Ovary (tissue), 9 donors: ENCODE data around the gene MAP2K7. TPM values are rescaled to one million over a fixed set of nuclear protein-coding genes. Genes with fewer than 3 reads are reported as not detected.
A peak's percentile ranks its signal among the peaks of the same experiment; 100 is the strongest.

Source experiments
- DNase-seq, 5 donors: peaks; one replicate each; pipeline ENCODE4 v3.0.0-alpha.2; 2019 to 2020
- H3K27ac ChIP-seq, 2 donors: fragments of 200-600 bp; one replicate each; pipeline versions ENCODE4 v1.5.1 to v1.8.0; 2019 to 2022
- H3K27me3 ChIP-seq: fragments of 200-600 bp; one replicate; pipeline ENCODE4 v1.8.0; 2022
- H3K36me3 ChIP-seq: fragments of 200-600 bp; sonication (generic); one replicate; pipeline ENCODE4 v1.5.1; 2019
- H3K4me1 ChIP-seq: one replicate; pipeline ENCODE4 v1.8.1; 2013; ENCODE audit warnings: mild to moderate bottlenecking, moderate library complexity; ENCODE audit not compliant: insufficient read depth
- H3K4me3 ChIP-seq: fragments of 200-600 bp; sonication (generic); one replicate; pipeline ENCODE4 v1.5.1; 2017
- H3K9me3 ChIP-seq, 2 donors: fragments of 200-600 bp in 1 of 2; sonication (generic) in 1 of 2; one replicate each; pipeline versions ENCODE4 v1.5.1 to v1.8.1; 2013 to 2019; ENCODE audit warnings: mild to moderate bottlenecking in 1 of 2, moderate library complexity in 1 of 2
- CTCF ChIP-seq, 3 donors: fragments of 450-650 bp in 2 of 3; fragments of 200-600 bp in 1 of 3; IDR thresholded peaks; one replicate each; pipeline versions ENCODE4 v1.5.1 to v1.8.0; 2016 to 2022; ENCODE audit warnings: antibody characterized with exemption in 3 of 3, mild to moderate bottlenecking in 1 of 3
- EP300 ChIP-seq: sonication (generic); formaldehyde crosslinking; IDR thresholded peaks from one replicate; pipeline ENCODE4 v1.6.1; 2017; ENCODE audit warnings: antibody characterized with exemption
- POLR2A ChIP-seq: fragments of 450-650 bp; IDR thresholded peaks from one replicate; pipeline ENCODE4 v1.6.1; 2017; ENCODE audit warnings: antibody characterized with exemption, mild to moderate bottlenecking, moderate library complexity
- WGBS, 3 donors: extraction: QIAGEN DNeasy Blood & Tissue Kit in 1 of 3; methylation state at CpG; one replicate each; pipeline versions ENCODE4 v1.1.5 to v1.1.7; 2013 to 2017; 5-methylcytosine and 5-hydroxymethylcytosine counted together
- intact Hi-C, 4 donors: fragments of 100-400 bp; cut with DNase I; formaldehyde crosslinking; loops; one replicate each; pipeline versions ENCODE4 v1.11.0 to v1.15.1; 2022 to 2023
- polyA plus RNA-seq, 2 donors: library from polyadenylated mRNA; stranded (reverse); fragments of 200-250 nt in 1 of 2; fragments of 350-450 nt in 1 of 2; fragmentation: Illumina TruSeq in 1 of 2; extraction: RNeasy Lipid Tissue Mini Kit (QIAGEN cat#74804) in 1 of 2; gene quantifications; one replicate each; pipeline ENCODE4 v1.2.3, GENCODE V29; 2013 to 2014
- total RNA-seq, 7 donors: library from RNA; depleted of rRNA in 2 of 7; stranded (reverse); fragments of >200 nt in 2 of 7; fragmentation: NEBNext Ultra II Directional in 3 of 7; extraction: Animal tissue kit (Norgen Biotek cat#: 25700) in 3 of 7; gene quantifications; one replicate each; pipeline versions ENCODE4 v1.1.0 to v1.2.4, GENCODE V29; 2016 to 2023
- donor health status: DM: no; HTN: no; CAD: no; lungs with moderate emphysema.
- donor health status: DM: no; HTN: no; CAD: no.
- donor health status: Bipolar disorder and iron deficiency.
- donor health status: DM: yes; HTN: yes; CAD: no.
- donor health status: DM: no; HTN: no; CAD: no.
- donor health status: DM: yes; HTN: yes; CAD: no.

MAP2K7 gene
- total and polyA plus RNA-seq, 9 donors = 6.3 to 35.5 (median 26.3) TPM

- 58 to 65% (median 62%) methylated on average over 12 of the region's 12 CpGs for WGBS, 3 donors
- no peak for DNase-seq
Measured at GRCh38 chr19:7924241-7924640, 20.6 kb downstream of the MAP2K7 start.

GRCh38 chr19:7924651-7925170 is 21.0 kb downstream of the MAP2K7 start:
- Histone ChIP-seq H3K36me3 (no peaks in the 10 kb centered on the region), H3K4me1 (peaks cover 44% of the 10 kb centered on the region), H3K27me3 (no peaks in the 10 kb centered on the region), H3K4me3 (peak overlapping the region; percentile 41), H3K9me3 (no peaks in the 10 kb centered on the region), H3K27ac (no peak overlapping the region)
- TF ChIP-seq EP300 (no peak), CTCF (IDR thresholded peaks at IDR 0.05) (no peak), POLR2A (no peak)
- 27 to 53% (median 38%) methylated on average over 33 to 34 of the region's 34 CpGs for WGBS, 3 donors
- intact Hi-C loops = no loop called here
- DNase-seq = peak in 3 of 5 donors; percentile 36 to 56 (median 54)

More at GRCh38 chr19:7924241-7924640, 20.6 kb downstream of the MAP2K7 start:
- Histone ChIP-seq H3K27me3 (no peaks in the 10 kb centered on the region), H3K4me3 (peak overlapping the region; percentile 41), H3K9me3 (no peaks in the 10 kb centered on the region), H3K4me1 (peaks cover 41% of the 10 kb centered on the region), H3K36me3 (no peaks in the 10 kb centered on the region), H3K27ac (no peak overlapping the region)
- no peak for TF ChIP-seq POLR2A
- TF ChIP-seq CTCF (IDR thresholded peaks at IDR 0.05) = no peak
- no peak for TF ChIP-seq EP300
- intact Hi-C loops = no loop called here

- intact Hi-C loops = no loop called here
Measured at GRCh38 chr19:7925171-7925851, 21.6 kb downstream of the MAP2K7 start.

More at GRCh38 chr19:7925171-7925851, 21.6 kb downstream of the MAP2K7 start:
- DNase-seq = peak; percentile 64 to 87 (median 79)
- no peaks in the 10 kb centered on the region for H3K9me3 ChIP-seq
- peaks cover 45% of the 10 kb centered on the region for H3K4me1 ChIP-seq
- no peaks in the 10 kb centered on the region for H3K36me3 ChIP-seq
- WGBS, 3 donors = 0 to 1% (median 1%) methylated on average over 65 to 98 of the region's 98 CpGs
- TF ChIP-seq EP300 = no peak
- no peak for TF ChIP-seq POLR2A
- TF ChIP-seq CTCF (IDR thresholded peaks at IDR 0.05) = peak; percentile 55 to 78 (median 66)
- H3K27ac ChIP-seq = no peak overlapping the region
- peak overlapping the region; percentile 41 for H3K4me3 ChIP-seq
- H3K27me3 ChIP-seq = no peaks in the 10 kb centered on the region
